ENCODE measurements around the gene FOXP1. TPM values are rescaled to one million over a fixed set of nuclear protein-coding genes. Genes with fewer than 3 reads are reported as not detected.

FOXP1 gene
- total RNA-seq, 1 donor from 2014 or later = 128 TPM

DNA sequence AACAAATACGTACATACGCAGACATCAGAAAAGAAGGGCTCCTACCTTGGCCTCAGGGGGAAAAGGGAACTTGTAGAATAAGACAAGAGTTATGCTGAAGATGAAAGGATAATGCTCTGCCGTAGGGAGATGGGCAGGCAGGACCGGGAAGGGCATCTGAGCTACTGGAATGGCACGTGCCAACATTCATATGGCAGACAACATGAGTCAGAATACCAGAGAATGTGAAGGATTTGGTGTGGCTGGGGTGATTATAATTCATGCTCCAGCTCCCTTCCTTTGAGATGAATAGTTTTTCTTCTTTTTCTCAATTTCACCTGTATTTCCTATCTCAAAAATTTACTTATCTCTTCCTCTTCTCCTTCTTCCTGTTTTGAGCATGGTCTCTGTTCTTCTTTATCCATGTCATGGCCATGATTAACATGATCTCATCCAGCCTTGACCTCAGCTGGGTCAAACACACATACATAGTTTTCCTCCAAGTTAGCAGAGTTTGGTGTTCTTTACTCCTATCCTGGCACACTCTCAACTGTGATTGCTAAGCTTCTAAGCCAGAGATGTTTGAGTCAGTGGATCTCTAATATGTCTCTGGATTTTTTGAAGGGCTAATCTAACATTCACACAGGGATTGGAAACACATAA, 507.0 kb downstream of the FOXP1 start:
- H3K4me3 ChIP-seq = no peak overlapping the region
- H3K36me3 ChIP-seq = no peaks in the 10 kb centered on the region
- H3K27me3 ChIP-seq = no peaks in the 10 kb centered on the region
- peaks cover 54% of the 10 kb centered on the region for H3K4me1 ChIP-seq
- TF ChIP-seq POLR2AphosphoS5 (IDR thresholded peaks at IDR 0.05; ENCODE audit: insufficient read depth in 1 of 2, low read depth in 1 of 2) = no peak
- TF ChIP-seq POLR2A (IDR thresholded peaks at IDR 0.05) = no peak
- TF ChIP-seq, protein P1, sequence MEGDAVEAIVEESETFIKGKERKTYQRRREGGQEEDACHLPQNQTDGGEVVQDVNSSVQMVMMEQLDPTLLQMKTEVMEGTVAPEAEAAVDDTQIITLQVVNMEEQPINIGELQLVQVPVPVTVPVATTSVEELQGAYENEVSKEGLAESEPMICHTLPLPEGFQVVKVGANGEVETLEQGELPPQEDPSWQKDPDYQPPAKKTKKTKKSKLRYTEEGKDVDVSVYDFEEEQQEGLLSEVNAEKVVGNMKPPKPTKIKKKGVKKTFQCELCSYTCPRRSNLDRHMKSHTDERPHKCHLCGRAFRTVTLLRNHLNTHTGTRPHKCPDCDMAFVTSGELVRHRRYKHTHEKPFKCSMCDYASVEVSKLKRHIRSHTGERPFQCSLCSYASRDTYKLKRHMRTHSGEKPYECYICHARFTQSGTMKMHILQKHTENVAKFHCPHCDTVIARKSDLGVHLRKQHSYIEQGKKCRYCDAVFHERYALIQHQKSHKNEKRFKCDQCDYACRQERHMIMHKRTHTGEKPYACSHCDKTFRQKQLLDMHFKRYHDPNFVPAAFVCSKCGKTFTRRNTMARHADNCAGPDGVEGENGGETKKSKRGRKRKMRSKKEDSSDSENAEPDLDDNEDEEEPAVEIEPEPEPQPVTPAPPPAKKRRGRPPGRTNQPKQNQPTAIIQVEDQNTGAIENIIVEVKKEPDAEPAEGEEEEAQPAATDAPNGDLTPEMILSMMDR (IDR thresholded peaks at IDR 0.05) = no peak
- intact Hi-C loops (cut with DNase I) = no loop called here
- no peak overlapping the region for H3K27ac ChIP-seq
- H3K9me3 ChIP-seq = no peaks in the 10 kb centered on the region
- no peak for DNase-seq (ENCODE audit: extremely low spot score in 2 of 2)

DNA sequence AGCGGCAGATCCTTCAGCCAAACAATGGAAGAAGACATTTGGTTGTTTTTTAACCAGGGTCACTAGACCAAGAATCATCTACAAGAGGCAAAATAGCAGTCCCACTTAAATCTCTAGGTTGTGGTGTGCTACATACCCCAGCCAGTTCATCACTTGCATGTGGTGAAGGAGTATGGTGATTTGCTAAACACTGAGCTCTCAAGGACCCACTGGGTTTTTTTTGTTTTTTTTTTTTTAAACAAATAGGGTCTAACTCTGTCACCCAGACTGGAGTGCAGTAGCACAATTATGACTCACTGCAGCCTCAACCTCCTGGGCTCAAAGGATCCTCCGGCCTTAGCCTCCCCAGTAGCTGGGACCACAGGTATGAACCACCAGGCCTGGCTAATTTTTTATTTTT, 508.0 kb downstream of the FOXP1 start:
- Histone ChIP-seq H3K36me3 (no peaks in the 10 kb centered on the region), H3K9me3 (no peaks in the 10 kb centered on the region), H3K4me1 (peaks cover 63% of the 10 kb centered on the region), H3K4me3 (no peak overlapping the region), H3K27me3 (no peaks in the 10 kb centered on the region), H3K27ac (no peak overlapping the region)
- TF ChIP-seq POLR2AphosphoS5 (IDR thresholded peaks at IDR 0.05; ENCODE audit: insufficient read depth in 1 of 2, low read depth in 1 of 2) (no peak), POLR2A (IDR thresholded peaks at IDR 0.05) (no peak)
- TF ChIP-seq, protein P1 (IDR thresholded peaks at IDR 0.05) = no peak
- no peak for DNase-seq (ENCODE audit: extremely low spot score in 2 of 2)
- intact Hi-C loops (cut with DNase I) = no loop called here

DNA sequence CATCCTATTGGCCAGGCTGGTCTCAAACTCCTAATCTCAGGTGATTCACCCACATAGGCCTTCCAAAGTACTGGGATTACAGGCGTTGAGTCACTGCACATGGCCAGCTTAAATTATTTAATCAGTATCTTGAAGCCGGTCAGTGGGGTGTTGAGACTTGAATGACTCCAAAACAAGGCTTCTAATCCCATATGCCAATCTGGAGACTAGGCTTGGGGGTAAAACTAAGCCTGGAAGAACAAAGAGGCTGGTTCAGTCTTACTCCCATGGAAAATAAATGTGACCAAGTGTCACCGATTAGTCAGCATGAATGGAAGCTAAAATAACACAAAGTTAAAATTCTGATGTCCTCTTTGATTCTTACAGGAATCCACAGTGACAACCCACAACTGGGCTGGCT, 509.1 kb downstream of the FOXP1 start:
- intact Hi-C loops (cut with DNase I) = no loop called here
- TF ChIP-seq POLR2A (IDR thresholded peaks at IDR 0.05) (no peak), POLR2AphosphoS5 (IDR thresholded peaks at IDR 0.05; ENCODE audit: insufficient read depth in 1 of 2, low read depth in 1 of 2) (no peak)
- Histone ChIP-seq H3K9me3 (no peaks in the 10 kb centered on the region), H3K36me3 (no peaks in the 10 kb centered on the region), H3K27ac (no peak overlapping the region), H3K27me3 (no peaks in the 10 kb centered on the region), H3K4me1 (peaks cover 64% of the 10 kb centered on the region), H3K4me3 (no peak overlapping the region)
- no peak for DNase-seq (ENCODE audit: extremely low spot score in 2 of 2)

DNA sequence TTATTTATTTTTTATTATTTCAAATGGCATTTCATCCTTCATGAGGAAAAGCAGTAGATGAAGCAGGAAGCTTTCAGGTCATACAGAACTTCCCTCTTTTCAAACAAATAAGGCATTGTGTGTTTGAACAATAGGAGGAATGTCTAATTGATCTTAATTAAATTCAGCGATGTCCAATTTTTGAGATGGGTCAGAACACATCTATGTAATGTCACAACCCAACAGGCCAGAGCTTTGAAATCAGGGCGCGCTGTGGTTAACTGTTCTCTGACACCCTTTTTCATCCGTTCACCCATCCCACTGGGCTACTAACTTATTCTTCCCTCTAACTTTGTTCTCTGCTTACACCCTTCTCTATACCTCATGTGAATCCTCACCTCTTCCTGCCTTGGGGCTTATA, 510.5 kb downstream of the FOXP1 start:
- H3K9me3 ChIP-seq = no peaks in the 10 kb centered on the region
- peaks cover 62% of the 10 kb centered on the region for H3K4me1 ChIP-seq
- H3K27me3 ChIP-seq = no peaks in the 10 kb centered on the region
- no peak overlapping the region for H3K4me3 ChIP-seq
- no peaks in the 10 kb centered on the region for H3K36me3 ChIP-seq
- DNase-seq (ENCODE audit: extremely low spot score in 2 of 2) = no peak
- H3K27ac ChIP-seq = no peak overlapping the region
- intact Hi-C loops (cut with DNase I) = no loop called here
- TF ChIP-seq POLR2AphosphoS5 (IDR thresholded peaks at IDR 0.05; ENCODE audit: insufficient read depth in 1 of 2, low read depth in 1 of 2) (no peak), POLR2A (IDR thresholded peaks at IDR 0.05) (no peak)
- TF ChIP-seq, protein P1 (IDR thresholded peaks at IDR 0.05) = no peak

DNA sequence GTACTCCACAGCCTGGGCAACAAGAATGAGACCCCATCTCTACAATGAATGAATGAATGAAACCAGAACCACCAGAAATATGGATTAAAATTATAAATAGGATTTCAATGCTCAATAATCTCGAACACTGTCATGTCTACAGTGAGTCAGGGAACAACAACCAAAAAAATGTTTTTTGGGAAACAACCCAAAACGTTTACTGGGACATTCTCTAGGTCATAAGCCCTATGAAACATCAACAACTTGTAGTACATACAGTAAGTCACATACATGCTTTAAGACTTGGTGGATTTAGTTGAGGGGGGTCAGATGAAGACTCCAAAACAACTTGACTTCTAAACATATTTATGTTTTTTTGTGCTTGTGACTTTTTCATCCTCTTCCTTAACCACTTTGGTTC, 511.2 kb downstream of the FOXP1 start:
- H3K27ac ChIP-seq = no peak overlapping the region
- DNase-seq (ENCODE audit: extremely low spot score in 2 of 2) = no peak
- H3K27me3 ChIP-seq = no peaks in the 10 kb centered on the region
- no peaks in the 10 kb centered on the region for H3K36me3 ChIP-seq
- intact Hi-C loops (cut with DNase I) = no loop called here
- no peak for TF ChIP-seq POLR2A (IDR thresholded peaks at IDR 0.05)
- TF ChIP-seq, protein P1 (IDR thresholded peaks at IDR 0.05) = no peak
- no peak for TF ChIP-seq POLR2AphosphoS5 (IDR thresholded peaks at IDR 0.05; ENCODE audit: insufficient read depth in 1 of 2, low read depth in 1 of 2)
- H3K4me1 ChIP-seq = peaks cover 59% of the 10 kb centered on the region
- H3K9me3 ChIP-seq = no peaks in the 10 kb centered on the region
- no peak overlapping the region for H3K4me3 ChIP-seq
